Tibial artery (tissue), 4 donors: Measurements from ENCODE around the gene ANGPT4.
A peak's percentile ranks its signal among the peaks of the same experiment; 100 is the strongest.

Experiments
- DNase-seq, 2 donors: peaks; one replicate each; pipeline ENCODE4 v3.0.0-alpha.2; 2019
- H3K27ac ChIP-seq, 2 donors: fragments of 200-600 bp; sonication (generic) in 1 of 2; 1 replicate in 1 of 2; 2 replicates in 1 of 2; pipeline ENCODE4 v1.5.1; 2018 to 2019; ENCODE audit warnings: mild to moderate bottlenecking in 1 of 2
- H3K27me3 ChIP-seq, 2 donors: fragments of 200-600 bp; sonication (generic) in 1 of 2; one replicate each; pipeline versions ENCODE4 v1.5.1 to v1.6.0; 2016 to 2019
- H3K36me3 ChIP-seq, 3 donors: fragments of 200-600 bp; sonication (generic) in 2 of 3; one replicate each; pipeline ENCODE4 v1.5.1; 2016 to 2019; ENCODE audit warnings: mild to moderate bottlenecking in 2 of 3
- H3K4me1 ChIP-seq, 4 donors: fragments of 200-600 bp; sonication (generic) in 2 of 4; 1 replicate in 3 of 4; 2 replicates in 1 of 4; pipeline ENCODE4 v1.5.1; 2016 to 2019
- H3K4me3 ChIP-seq, 2 donors: fragments of 200-600 bp; sonication (generic) in 1 of 2; 1 replicate in 1 of 2; 2 replicates in 1 of 2; pipeline ENCODE4 v1.5.1; 2018 to 2019; ENCODE audit warnings: mild to moderate bottlenecking in 2 of 2
- H3K9me3 ChIP-seq, 3 donors: fragments of 200-600 bp; sonication (generic) in 1 of 3; one replicate each; pipeline ENCODE4 v1.5.1; 2016 to 2019
- intact Hi-C: fragments of 100-400 bp; cut with DNase I; formaldehyde crosslinking; loops from one replicate; pipeline ENCODE4 v1.15.0; 2023; ENCODE audit warnings: low total_unique reads
- TF ChIP-seq, protein P1 (sequence below), 2 experiments: fragments of 200-600 bp in 1 of 2; fragments of 450-650 bp in 1 of 2; IDR thresholded peaks; one replicate each; pipeline ENCODE4 v1.5.1; 2017 to 2019; ENCODE audit warnings: antibody characterized with exemption in 2 of 2, mild to moderate bottlenecking in 1 of 2, moderate library complexity in 1 of 2

ANGPT4 gene

DNA sequence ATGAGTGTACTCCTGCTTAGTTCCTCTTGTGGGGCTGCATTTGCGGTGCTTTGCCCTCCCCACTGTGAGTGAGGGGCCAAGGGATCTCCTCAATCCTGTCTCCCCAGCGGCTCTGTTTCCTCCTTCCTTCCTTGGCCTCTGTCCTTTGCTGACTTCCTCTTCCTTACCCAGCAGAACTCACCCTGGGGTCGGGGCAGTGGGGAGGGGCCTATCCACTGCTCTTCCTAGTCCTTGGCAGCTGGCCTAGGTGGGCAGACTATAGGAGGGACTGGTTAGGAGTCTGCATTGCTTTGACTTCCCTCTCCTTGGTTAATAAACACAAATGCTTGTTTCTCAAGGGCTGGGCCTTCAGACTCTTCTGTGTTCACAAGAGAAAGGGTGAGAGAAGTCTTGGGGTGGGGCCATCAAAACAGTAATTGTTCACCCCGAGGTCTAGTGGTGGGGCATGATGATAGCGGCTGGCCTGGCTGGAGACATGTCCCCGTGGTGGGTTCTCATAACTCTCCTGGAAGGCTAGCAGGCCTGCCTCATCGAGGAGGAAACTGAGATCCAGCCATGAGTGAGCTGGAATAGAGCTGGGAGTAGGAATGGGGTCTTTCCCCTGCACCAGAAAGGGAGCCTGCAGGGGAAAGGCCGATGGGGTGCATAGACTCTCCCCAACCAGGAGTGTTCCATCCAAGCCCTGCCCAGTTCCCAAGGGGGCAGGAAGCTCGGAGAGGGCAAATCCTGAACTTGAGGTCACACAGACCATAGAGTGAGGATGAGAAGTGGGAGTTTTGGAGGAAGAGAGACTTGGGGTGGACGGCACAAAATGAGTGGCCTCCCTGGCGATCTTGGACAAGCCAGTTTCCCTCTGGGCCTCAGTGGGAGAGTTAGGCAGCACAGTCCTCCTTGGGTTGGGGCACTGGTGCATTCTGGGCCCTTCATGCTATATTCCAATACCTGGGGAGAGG lies 69.9 kb downstream of the ANGPT4 start:
- H3K36me3 ChIP-seq: peaks cover 0 to 10% (median 0%) of the 10 kb centered on the region in 3 donors
- TF ChIP-seq, protein P1, sequence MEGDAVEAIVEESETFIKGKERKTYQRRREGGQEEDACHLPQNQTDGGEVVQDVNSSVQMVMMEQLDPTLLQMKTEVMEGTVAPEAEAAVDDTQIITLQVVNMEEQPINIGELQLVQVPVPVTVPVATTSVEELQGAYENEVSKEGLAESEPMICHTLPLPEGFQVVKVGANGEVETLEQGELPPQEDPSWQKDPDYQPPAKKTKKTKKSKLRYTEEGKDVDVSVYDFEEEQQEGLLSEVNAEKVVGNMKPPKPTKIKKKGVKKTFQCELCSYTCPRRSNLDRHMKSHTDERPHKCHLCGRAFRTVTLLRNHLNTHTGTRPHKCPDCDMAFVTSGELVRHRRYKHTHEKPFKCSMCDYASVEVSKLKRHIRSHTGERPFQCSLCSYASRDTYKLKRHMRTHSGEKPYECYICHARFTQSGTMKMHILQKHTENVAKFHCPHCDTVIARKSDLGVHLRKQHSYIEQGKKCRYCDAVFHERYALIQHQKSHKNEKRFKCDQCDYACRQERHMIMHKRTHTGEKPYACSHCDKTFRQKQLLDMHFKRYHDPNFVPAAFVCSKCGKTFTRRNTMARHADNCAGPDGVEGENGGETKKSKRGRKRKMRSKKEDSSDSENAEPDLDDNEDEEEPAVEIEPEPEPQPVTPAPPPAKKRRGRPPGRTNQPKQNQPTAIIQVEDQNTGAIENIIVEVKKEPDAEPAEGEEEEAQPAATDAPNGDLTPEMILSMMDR (IDR thresholded peaks at IDR 0.05): no peak
- H3K9me3 ChIP-seq: no peaks in the 10 kb centered on the region
- peaks cover 0 to 16% of the 10 kb centered on the region in 2 donors for H3K27me3 ChIP-seq
- DNase-seq: no peak
- peaks cover 0 to 31% (median 15%) of the 10 kb centered on the region in 4 donors for H3K4me1 ChIP-seq
- H3K4me3 ChIP-seq: no peak overlapping the region
- no peak overlapping the region for H3K27ac ChIP-seq
- intact Hi-C loops: no loop called here

DNA sequence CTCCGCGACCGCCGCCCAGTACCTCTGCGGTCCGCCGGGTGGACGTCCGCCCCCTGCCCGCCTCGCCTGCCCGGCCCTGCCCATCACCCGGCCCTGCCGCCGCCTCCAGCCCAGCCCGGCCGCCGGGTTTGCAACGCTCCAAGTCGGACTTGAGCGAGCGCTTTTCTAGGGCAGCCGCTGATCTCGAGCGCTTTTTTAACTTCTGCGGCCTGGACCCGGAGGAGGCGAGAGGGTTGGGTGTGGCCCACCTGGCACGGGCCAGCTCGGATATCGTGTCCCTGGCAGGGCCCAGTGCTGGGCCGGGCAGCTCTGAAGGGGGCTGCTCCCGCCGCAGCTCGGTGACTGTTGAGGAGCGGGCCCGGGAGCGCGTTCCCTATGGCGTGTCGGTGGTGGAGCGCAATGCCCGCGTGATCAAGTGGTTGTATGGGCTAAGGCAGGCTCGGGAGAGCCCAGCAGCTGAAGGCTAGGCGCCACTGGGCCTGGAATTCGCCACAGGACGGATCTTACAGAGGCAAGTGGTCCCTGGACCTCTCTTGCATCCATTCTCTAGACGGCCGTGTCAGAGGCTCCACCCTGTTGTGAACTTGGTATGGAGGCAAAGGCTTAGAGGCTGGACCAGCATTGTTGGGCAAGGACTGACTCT lies 70.8 kb downstream of the ANGPT4 start:
- intact Hi-C loops: no loop called here
- H3K4me1 ChIP-seq: peaks cover 0 to 37% (median 19%) of the 10 kb centered on the region in 4 donors
- DNase-seq: no peak
- no peak overlapping the region for H3K27ac ChIP-seq
- peaks cover 0 to 10% (median 0%) of the 10 kb centered on the region in 3 donors for H3K36me3 ChIP-seq
- H3K4me3 ChIP-seq: no peak overlapping the region
- no peaks in the 10 kb centered on the region for H3K9me3 ChIP-seq
- H3K27me3 ChIP-seq: peaks cover 0 to 24% of the 10 kb centered on the region in 2 donors
- TF ChIP-seq, protein P1 (IDR thresholded peaks at IDR 0.05): no peak

DNA sequence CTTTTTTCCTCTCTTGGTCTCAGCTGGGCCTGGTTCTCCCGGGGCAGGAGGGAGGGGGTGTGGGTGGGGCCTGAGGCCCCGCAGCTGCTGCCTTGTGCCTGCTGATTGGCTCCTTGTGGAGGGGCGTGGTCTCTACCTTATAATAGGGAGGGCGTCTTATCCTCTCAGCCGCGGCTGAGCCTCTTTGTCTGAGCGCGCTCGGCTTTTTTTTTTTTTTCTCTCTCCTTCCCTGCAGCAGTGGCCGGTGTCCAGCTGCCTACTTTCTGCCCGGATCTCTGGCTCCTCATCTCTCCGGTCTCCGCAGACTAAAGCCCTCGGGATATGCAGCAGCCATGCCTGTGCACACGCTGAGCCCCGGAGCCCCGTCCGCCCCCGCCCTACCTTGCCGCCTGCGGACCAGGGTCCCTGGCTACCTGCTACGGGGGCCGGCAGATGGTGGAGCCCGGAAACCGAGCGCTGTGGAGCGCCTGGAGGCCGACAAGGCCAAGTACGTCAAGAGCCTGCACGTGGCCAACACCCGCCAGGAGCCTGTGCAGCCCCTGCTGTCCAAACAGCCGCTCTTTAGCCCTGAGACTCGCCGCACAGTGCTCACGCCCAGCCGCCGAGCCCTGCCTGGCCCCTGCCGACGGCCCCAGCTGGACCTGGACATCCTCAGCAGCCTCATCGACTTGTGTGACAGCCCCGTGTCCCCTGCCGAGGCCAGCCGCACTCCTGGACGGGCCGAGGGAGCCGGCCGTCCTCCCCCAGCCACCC lies 71.5 kb downstream of the ANGPT4 start:
- Histone ChIP-seq H3K4me1 (peaks cover 0 to 37% (median 19%) of the 10 kb centered on the region in 4 donors), H3K27me3 (peaks cover 0 to 24% of the 10 kb centered on the region in 2 donors), H3K27ac (no peak overlapping the region), H3K36me3 (peaks cover 0 to 10% (median 0%) of the 10 kb centered on the region in 3 donors), H3K9me3 (no peaks in the 10 kb centered on the region), H3K4me3 (peak overlapping the region; percentile 27 to 47)
- DNase-seq: peak; percentile 90 to 91
- intact Hi-C loops: no loop called here
- TF ChIP-seq, protein P1 (IDR thresholded peaks at IDR 0.05): no peak

DNA sequence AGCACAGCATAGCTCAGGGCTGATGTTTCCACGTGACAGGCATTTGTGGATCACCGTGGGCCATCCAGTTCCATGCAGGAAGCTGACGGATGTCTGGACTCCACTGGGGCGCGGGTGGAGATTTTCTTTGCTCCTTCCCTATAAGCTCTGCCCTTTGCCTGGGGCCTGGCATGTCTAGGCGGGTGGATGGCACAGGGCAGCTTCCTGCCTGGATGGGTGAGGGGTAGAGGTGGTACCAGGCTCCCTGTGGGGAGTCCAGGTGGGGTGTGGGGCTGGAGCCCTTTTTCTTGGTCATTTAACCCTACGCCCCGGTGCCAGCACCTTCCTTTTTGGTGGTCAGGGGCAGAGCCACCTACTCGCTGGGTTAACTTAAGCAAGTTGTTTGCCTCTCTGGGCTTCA lies 72.2 kb downstream of the ANGPT4 start:
- Histone ChIP-seq H3K27me3 (peaks cover 0 to 24% of the 10 kb centered on the region in 2 donors), H3K9me3 (no peaks in the 10 kb centered on the region), H3K27ac (no peak overlapping the region), H3K4me3 (no peak overlapping the region), H3K36me3 (peaks cover 0 to 10% (median 0%) of the 10 kb centered on the region in 3 donors), H3K4me1 (peaks cover 0 to 37% (median 19%) of the 10 kb centered on the region in 4 donors)
- intact Hi-C loops: no loop called here
- no peak for DNase-seq
- TF ChIP-seq, protein P1 (IDR thresholded peaks at IDR 0.05): no peak

DNA sequence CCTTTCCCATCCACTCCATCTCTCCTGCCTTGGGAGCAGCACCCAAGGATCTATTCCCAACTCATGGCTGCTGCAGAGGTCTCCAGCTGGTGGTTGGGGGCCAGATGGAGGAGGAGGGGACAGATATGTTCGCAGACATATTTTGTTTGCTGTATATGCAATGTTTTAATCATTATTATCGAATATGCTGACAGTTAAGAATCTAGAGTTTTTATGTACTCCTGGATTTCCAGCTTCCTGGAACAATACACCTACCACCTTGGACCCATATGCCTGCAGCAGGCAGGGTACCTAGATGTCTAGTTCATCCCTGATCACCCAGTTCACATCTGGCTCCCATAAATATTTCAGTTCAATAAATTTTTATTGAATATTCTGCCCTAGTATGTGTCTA lies 73.6 kb downstream of the ANGPT4 start:
- TF ChIP-seq, protein P1 (IDR thresholded peaks at IDR 0.05): no peak
- Histone ChIP-seq H3K9me3 (no peaks in the 10 kb centered on the region), H3K4me1 (peaks cover 0 to 37% (median 19%) of the 10 kb centered on the region in 4 donors), H3K27ac (no peak overlapping the region), H3K4me3 (no peak overlapping the region), H3K27me3 (peaks cover 0 to 24% of the 10 kb centered on the region in 2 donors), H3K36me3 (peaks cover 0 to 10% (median 0%) of the 10 kb centered on the region in 3 donors)
- intact Hi-C loops: no loop called here
- DNase-seq: no peak
